ENCODE results near the gene PRAC1. TPM values are rescaled to one million over a fixed set of nuclear protein-coding genes. Genes with fewer than 3 reads are reported as not detected.

Gene PRAC1
- not detected for total RNA-seq

DNA sequence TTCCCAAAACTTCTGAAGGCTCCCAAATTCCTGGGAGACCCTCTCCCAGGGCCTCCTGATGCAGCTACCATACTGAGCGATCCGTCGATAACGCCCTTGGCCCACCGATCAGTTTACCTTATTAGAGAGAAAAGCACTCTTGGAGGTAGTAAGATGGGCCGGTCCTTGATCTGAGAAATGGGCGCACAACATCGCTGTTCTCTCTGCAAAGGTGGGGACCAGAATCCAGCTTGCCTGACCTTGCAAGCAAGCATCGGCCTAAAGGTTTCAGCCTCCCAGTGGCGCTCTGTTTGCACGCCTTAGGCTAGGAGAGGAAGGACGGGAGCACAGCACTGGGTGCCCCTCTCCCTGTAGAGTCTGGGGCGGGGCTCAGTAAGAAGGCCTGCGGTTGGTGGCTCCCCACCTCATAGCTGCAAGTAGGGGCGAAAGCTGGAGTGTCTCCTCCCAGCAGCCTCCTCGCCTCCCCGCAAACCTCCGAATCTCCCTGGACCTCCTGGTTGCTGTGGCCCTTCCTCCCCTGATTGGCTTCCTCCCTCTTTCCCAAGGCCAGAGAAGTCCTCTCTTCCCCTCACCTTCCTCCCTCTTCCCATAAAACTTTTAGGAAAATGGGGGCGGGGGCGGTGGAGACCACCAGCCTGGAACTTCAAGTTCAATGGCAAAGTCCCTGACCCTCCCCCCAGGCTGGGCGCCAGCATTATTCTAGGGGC is at the start of gene PRAC1:
TSS of gene PRAC1 (minus strand) at position 318 of the 707 bp plus-strand sequence. CDS start at position 192, 126 bp downstream.
- Histone ChIP-seq H3K9me3 (ENCODE audit: low read depth, low read length) (no peaks in the 10 kb centered on the region), H3K4me3 (ENCODE audit: low read length) (no peak within 1 kb of the TSS)

DNA sequence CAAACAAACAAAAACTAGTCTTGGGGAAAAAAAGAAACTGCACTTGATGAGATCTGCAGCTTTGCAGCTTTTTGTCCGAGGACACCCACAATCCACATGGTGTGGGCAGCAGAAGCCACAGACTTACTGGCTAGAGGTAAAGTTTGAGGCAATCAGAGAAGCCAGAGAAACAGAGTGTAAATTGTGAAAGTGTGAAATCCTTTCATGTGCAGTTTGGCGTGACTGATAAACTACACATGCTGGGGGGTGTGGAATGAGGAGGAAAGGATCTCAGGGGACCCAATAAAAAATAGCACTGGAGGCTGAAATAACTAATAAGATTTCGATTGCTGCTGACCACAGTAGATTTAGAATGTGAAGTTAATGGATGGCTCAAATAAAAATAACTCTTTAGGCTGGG is 48.6 kb upstream of the PRAC1 start:
- H3K9me3 ChIP-seq (ENCODE audit: low read depth, low read length): no peaks in the 10 kb centered on the region
- no peaks in the 10 kb centered on the region for H3K4me1 ChIP-seq (ENCODE audit: insufficient read depth, low read length)
- H3K4me3 ChIP-seq (ENCODE audit: low read length): no peak overlapping the region
- peaks cover 13% of the 10 kb centered on the region for H3K27me3 ChIP-seq (ENCODE audit: insufficient read depth, low read length)

More for the DNA sequence above, at the start of gene PRAC1:
- H3K27me3 ChIP-seq (ENCODE audit: insufficient read depth, low read length): peaks cover 100% of the 10 kb centered on the region
- H3K4me1 ChIP-seq (ENCODE audit: insufficient read depth, low read length): peaks cover 40% of the 10 kb centered on the region

DNA sequence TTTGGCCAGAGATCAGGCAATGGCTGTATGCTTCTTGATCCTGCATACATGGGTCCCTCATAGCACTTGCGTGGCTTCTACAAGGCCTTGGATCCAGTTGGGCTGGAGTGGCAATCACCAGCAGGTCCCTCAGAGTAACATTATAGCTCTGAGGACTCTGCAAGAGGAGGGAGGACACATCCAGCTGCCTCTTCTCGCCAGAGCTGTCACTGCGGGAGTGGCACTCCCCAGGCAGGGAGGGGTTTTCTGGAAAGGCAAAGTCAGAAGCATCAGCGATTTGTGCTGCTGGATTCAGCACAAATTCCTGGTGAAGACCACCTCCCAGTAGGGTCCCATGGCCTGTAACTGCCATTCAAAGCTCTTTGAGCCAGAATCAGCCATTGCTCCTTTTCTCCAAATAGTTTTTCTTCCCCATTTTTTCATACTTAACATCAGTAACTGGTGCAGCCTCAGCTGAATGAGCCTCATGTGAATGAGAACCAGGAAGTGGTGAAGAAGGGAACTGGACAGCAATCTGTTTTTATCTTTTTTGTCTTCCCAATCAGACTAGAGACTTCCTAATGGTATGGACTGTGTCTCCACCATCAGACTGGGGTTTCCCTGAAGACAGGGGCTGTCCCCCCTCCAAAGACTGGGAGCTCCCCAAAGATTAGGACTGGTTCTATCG is 46.8 kb upstream of the PRAC1 start:
- H3K4me3 ChIP-seq (ENCODE audit: low read length): no peak overlapping the region
- H3K27me3 ChIP-seq (ENCODE audit: insufficient read depth, low read length): peaks cover 12% of the 10 kb centered on the region
- no peaks in the 10 kb centered on the region for H3K4me1 ChIP-seq (ENCODE audit: insufficient read depth, low read length)
- no peaks in the 10 kb centered on the region for H3K9me3 ChIP-seq (ENCODE audit: low read depth, low read length)

- H3K27me3 ChIP-seq (ENCODE audit: insufficient read depth, low read length): peaks cover 12% of the 10 kb centered on the region
- H3K9me3 ChIP-seq (ENCODE audit: low read depth, low read length): no peaks in the 10 kb centered on the region
- H3K4me1 ChIP-seq (ENCODE audit: insufficient read depth, low read length): no peaks in the 10 kb centered on the region
- no peak overlapping the region for H3K4me3 ChIP-seq (ENCODE audit: low read length)
Measured at GRCh38 chr17:48767263-48767774, 45.0 kb upstream of the PRAC1 start.

DNA sequence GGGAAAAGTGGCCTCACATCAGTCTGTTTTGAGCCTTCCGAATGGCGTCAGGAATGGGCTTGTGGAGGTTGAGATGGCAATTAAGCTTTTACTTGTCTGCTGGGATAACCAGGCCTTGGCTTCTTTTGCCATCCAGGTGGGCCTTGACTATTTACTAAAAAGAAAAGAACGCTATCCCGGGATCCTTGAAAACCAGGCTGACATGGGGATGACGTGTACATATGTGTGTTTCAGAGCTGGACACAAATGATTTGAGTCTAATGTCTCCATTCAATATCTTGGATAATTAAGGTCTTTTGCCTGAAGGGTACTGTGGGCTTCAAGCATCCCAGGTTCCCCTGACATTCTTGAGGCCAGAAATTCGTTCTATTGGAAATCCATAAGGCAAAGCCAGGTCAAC is 38.8 kb upstream of the PRAC1 start:
- no peak overlapping the region for H3K4me3 ChIP-seq (ENCODE audit: low read length)
- H3K27me3 ChIP-seq (ENCODE audit: insufficient read depth, low read length): peaks cover 46% of the 10 kb centered on the region
- H3K9me3 ChIP-seq (ENCODE audit: low read depth, low read length): no peaks in the 10 kb centered on the region
- no peaks in the 10 kb centered on the region for H3K4me1 ChIP-seq (ENCODE audit: insufficient read depth, low read length)

DNA sequence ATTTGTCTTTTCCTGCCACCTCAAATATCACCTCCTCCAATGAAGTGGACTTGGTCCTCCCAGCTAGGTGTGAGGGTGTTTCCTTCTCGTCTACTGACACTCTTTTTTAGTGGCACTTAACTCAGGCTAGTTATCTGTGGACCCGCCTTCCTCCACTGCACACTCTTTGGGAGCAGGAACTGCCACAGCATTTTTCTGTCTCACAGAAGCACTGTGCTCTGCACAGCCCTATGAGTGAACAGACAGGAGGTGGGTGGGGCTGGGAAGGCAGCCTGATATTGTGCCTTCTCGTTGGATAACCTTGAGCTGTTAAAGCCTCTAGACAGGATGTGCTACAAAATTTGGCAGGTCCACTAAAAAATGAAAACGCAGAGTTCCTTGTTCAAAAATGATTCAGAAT is 38.1 kb upstream of the PRAC1 start:
- peaks cover 6% of the 10 kb centered on the region for H3K4me1 ChIP-seq (ENCODE audit: insufficient read depth, low read length)
- no peaks in the 10 kb centered on the region for H3K9me3 ChIP-seq (ENCODE audit: low read depth, low read length)
- H3K27me3 ChIP-seq (ENCODE audit: insufficient read depth, low read length): peaks cover 54% of the 10 kb centered on the region
- no peak overlapping the region for H3K4me3 ChIP-seq (ENCODE audit: low read length)

DNA sequence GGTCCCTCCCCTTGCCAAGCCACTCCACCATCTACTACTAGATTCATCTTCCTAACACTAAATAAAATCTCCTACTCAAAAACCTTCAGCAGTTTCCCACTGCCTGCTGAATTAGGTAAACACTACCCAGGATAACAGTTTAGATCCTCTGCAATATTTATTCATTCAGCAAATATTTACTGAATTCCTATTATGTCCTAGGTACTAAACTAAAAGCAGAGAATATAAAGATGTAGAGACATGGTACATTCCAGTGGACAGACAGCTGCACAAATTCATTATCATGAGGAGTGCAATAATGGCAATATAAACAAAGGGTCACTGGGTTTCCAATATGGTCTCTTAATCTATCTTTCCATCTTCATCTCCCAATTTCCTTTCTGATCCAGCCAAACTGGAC is 37.0 kb upstream of the PRAC1 start:
- Histone ChIP-seq H3K27me3 (ENCODE audit: insufficient read depth, low read length) (peaks cover 61% of the 10 kb centered on the region), H3K9me3 (ENCODE audit: low read depth, low read length) (no peaks in the 10 kb centered on the region), H3K4me1 (ENCODE audit: insufficient read depth, low read length) (peaks cover 17% of the 10 kb centered on the region), H3K4me3 (ENCODE audit: low read length) (no peak overlapping the region)

DNA sequence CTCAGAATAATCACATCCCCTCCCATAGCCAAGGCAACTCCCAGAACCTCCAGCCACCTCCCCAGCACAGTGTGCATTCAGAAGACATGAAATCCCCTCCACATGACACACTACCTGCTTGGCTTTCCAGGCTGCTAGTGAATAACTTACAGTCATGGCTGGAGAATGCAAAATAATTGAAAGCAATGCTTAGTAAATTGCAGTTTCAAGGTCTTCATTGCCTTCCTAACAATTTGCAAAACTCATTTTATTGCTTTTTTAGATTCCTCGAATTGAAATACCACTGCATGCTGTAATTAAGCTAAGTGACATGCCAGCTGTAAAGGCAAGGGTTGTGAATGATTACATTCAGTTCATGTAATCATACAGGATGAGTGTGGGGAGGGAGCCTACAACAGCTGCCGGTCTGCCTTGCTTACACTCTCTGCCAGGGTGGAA is 35.2 kb upstream of the PRAC1 start:
- no peaks in the 10 kb centered on the region for H3K9me3 ChIP-seq (ENCODE audit: low read depth, low read length)
- peaks cover 22% of the 10 kb centered on the region for H3K4me1 ChIP-seq (ENCODE audit: insufficient read depth, low read length)
- H3K27me3 ChIP-seq (ENCODE audit: insufficient read depth, low read length): peaks cover 78% of the 10 kb centered on the region
- no peak overlapping the region for H3K4me3 ChIP-seq (ENCODE audit: low read length)

DNA sequence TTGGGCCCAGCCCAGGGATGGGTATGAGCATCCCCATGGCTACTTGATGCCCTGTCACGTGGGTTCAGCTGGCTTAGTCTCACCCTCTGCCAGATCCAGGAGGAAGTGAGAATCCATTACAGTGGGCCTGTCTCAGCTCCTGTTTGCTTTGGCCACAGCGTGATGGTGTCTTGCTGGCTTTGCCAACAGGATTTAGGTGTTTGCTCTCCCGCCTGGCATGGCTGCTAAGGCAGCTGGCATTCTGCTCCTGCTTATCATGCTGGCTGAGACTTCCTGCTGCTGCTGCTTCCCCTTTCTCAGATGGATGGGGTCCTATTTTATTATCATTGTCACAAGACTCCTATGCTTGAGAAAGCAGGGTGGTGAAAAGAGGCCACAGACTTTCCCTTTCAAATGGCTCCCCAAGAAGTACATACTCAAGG is 34.5 kb upstream of the PRAC1 start:
- no peak overlapping the region for H3K4me3 ChIP-seq (ENCODE audit: low read length)
- peaks cover 22% of the 10 kb centered on the region for H3K4me1 ChIP-seq (ENCODE audit: insufficient read depth, low read length)
- H3K27me3 ChIP-seq (ENCODE audit: insufficient read depth, low read length): peaks cover 83% of the 10 kb centered on the region
- no peaks in the 10 kb centered on the region for H3K9me3 ChIP-seq (ENCODE audit: low read depth, low read length)

DNA sequence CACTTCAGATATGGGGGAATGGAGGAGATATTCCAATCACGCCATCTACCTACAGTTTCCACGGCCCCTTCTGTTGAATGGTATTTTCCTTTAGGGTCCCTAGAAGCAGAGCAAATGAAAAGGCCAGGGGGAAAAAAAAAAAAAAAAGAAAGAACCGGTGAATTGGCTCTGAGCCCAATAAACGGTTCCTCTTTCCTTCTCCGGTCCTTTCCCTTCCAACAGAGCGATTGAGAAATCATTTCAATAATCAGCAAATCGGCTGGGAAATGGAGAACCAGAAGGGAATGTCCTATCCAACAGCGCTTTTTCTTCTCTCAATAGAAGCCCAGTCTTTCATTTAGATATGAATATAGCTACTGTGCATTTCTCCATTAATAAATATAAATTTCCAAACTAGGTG is 33.0 kb upstream of the PRAC1 start:
- H3K9me3 ChIP-seq (ENCODE audit: low read depth, low read length): no peaks in the 10 kb centered on the region
- H3K4me1 ChIP-seq (ENCODE audit: insufficient read depth, low read length): peaks cover 22% of the 10 kb centered on the region
- peaks cover 86% of the 10 kb centered on the region for H3K27me3 ChIP-seq (ENCODE audit: insufficient read depth, low read length)
- no peak overlapping the region for H3K4me3 ChIP-seq (ENCODE audit: low read length)

- peaks cover 92% of the 10 kb centered on the region for H3K27me3 ChIP-seq (ENCODE audit: insufficient read depth, low read length)
- H3K9me3 ChIP-seq (ENCODE audit: low read depth, low read length): no peaks in the 10 kb centered on the region
- H3K4me1 ChIP-seq (ENCODE audit: insufficient read depth, low read length): peaks cover 22% of the 10 kb centered on the region
- H3K4me3 ChIP-seq (ENCODE audit: low read length): no peak overlapping the region
Measured at GRCh38 chr17:48754500-48755261, 32.4 kb upstream of the PRAC1 start.

GRCh38 chr17:48753794-48754499 is 31.6 kb upstream of the PRAC1 start:
- Histone ChIP-seq H3K27me3 (ENCODE audit: insufficient read depth, low read length) (peaks cover 93% of the 10 kb centered on the region), H3K4me3 (ENCODE audit: low read length) (no peak overlapping the region), H3K9me3 (ENCODE audit: low read depth, low read length) (no peaks in the 10 kb centered on the region), H3K4me1 (ENCODE audit: insufficient read depth, low read length) (peaks cover 22% of the 10 kb centered on the region)

DNA sequence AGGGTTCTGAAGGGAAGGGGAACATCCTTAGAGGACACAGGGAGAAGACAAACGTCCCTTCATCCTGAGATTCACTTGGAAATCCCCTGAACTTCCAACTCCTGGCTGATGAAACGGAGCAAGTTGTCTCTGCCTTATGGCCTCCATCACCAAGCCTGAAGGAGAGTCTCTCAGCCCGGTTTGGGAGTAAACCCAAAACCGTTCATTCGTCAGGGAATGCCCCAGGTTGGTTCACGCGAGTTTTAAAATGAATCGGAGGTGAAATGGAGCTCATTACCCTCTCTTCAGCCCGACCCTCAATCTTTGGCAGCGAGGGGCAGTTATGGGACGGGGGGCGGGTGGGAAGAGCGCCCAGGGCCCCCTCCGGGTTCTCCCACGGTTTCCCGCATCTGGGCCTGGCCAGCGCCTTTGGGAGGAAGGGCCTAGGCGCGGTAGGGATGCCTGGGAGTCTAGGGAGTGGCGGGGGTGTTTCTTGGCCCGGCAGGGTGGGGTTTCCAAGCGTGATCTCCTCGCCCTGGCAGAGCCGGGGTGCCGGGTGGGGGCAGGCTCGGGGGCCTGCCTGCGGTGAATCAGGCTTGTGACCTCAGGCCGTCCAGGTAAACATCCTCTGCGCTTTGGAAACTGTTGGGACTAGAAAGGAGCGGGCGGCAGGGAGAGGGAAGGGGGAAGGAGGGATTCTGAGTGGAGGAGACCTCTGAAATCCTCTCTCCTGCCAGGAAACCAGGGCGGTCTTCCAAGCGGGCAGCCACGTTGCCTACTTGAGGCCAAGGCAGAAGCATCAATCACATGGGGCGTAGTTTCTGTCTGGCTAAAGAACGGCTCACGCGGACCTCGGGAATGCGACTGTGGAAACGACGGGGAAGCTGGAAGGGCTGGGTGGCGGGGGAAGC is 30.3 kb upstream of the PRAC1 start:
- Histone ChIP-seq H3K27me3 (ENCODE audit: insufficient read depth, low read length) (peaks cover 99% of the 10 kb centered on the region), H3K4me1 (ENCODE audit: insufficient read depth, low read length) (peaks cover 22% of the 10 kb centered on the region), H3K9me3 (ENCODE audit: low read depth, low read length) (no peaks in the 10 kb centered on the region), H3K4me3 (ENCODE audit: low read length) (no peak overlapping the region)
